Panc1 (cell line): ENCODE results near the gene RIN1. TPM values are rescaled to one million over a fixed set of nuclear protein-coding genes. Genes with fewer than 3 reads are reported as not detected.

ENCODE experiments used
- ATAC-seq: fragments of 200-7000 bp; cut with Tn5 transposase; 2 replicates; pipeline ENCODE4 v1.9.1; 2020; ENCODE audit warnings: mild to moderate bottlenecking, moderate library complexity
- BruUV-seq: library from RNA; stranded (reverse); fragments of 400-500 nt; replicated peaks from 2 replicates; lab custom pipeline; 2021; lab: Mats Ljungman, UMichigan
- CTCF ChIA-PET: fragments of 300-600 bp; sonication (Branson Sonifier 250); formaldehyde crosslinking; loops from one replicate; lab custom pipeline; 2022; ENCODE audit warnings: antibody characterized with exemption; lab: Charles Lee
- POLR2A ChIA-PET: fragments of 300-600 bp; sonication (Branson Sonifier 250); formaldehyde crosslinking; loops from one replicate; lab custom pipeline; 2022; ENCODE audit warnings: antibody characterized with exemption; lab: Charles Lee
- DNase-seq: peaks from one replicate; pipeline ENCODE4 v3.0.0-alpha.2; 2010; ENCODE audit warnings: low read depth, low spot score
- H3K27ac ChIP-seq: 2 replicates; pipeline ENCODE4 v1.5.1; 2011; ENCODE audit warnings: mild to moderate bottlenecking, low read length, inconsistent platforms
- H3K27me3 ChIP-seq: fragments of 200-500 bp; sonication (Bioruptor generic); 2 replicates; pipeline ENCODE4 v1.6.0; 2014; ENCODE audit warnings: low read length, inconsistent platforms; ENCODE audit not compliant: control insufficient read depth, insufficient read depth
- H3K36me3 ChIP-seq: fragments of 200-500 bp; sonication (Bioruptor generic); 2 replicates; pipeline ENCODE4 v1.5.1; 2014; ENCODE audit warnings: inconsistent platforms, mild to moderate bottlenecking, low read length, moderate library complexity; ENCODE audit not compliant: control insufficient read depth, insufficient read depth
- H3K4me1 ChIP-seq: 2 replicates; pipeline ENCODE4 v1.5.1; 2011; ENCODE audit warnings: inconsistent platforms, mild to moderate bottlenecking, low read length, moderate library complexity; ENCODE audit not compliant: control insufficient read depth, insufficient read depth
- H3K4me3 ChIP-seq, 2 experiments: 2 replicates each; pipeline ENCODE4 v1.5.1; 2011 to 2012; ENCODE audit warnings: low read depth in 2 of 2, low read length in 2 of 2, mild to moderate bottlenecking in 2 of 2, inconsistent platforms in 1 of 2, moderate library complexity in 1 of 2
- H3K9me3 ChIP-seq: fragments of 200-500 bp; sonication (Bioruptor generic); 2 replicates; pipeline ENCODE4 v1.5.1; 2014; ENCODE audit warnings: low read depth, mild to moderate bottlenecking, inconsistent platforms, low read length, moderate library complexity; ENCODE audit not compliant: control insufficient read depth, insufficient read depth
- CTCF ChIP-seq: fragments of 450-650 bp; IDR thresholded peaks from 2 replicates; pipeline ENCODE4 v1.5.1; 2017; ENCODE audit warnings: mild to moderate bottlenecking
- POLR2AphosphoS5 ChIP-seq: IDR thresholded peaks from 2 replicates; pipeline ENCODE4 v1.6.1; 2012; ENCODE audit warnings: mild to moderate bottlenecking, low read depth, low read length, moderate library complexity
- REST ChIP-seq, 2 experiments: IDR thresholded peaks; 2 replicates each; pipeline ENCODE4 v1.6.1; 2011 to 2012; ENCODE audit warnings: low read depth in 2 of 2, control low read depth in 1 of 2, low read length in 1 of 2, mild to moderate bottlenecking in 1 of 2, moderate library complexity in 1 of 2; ENCODE audit not compliant: insufficient read depth in 1 of 2
- SIN3A ChIP-seq: IDR thresholded peaks from 2 replicates; pipeline ENCODE4 v1.6.1; 2012; ENCODE audit warnings: low read depth, mild to moderate bottlenecking, low read length, moderate library complexity, borderline replicate concordance; ENCODE audit not compliant: insufficient read depth
- TCF7L2 ChIP-seq: IDR thresholded peaks from 2 replicates; pipeline ENCODE4 v1.6.1; 2011; ENCODE audit warnings: mild to moderate bottlenecking, low read depth, low read length, inconsistent platforms
- in situ Hi-C: cut with HindIII; loops from 2 replicates; pipeline ENCODE4 v1.10.0; 2016; ENCODE audit warnings: low sequenced_read_pairs, low pct_unique_long_range_greater_than_20kb
- intact Hi-C: fragments of 100-400 bp; cut with micrococcal nuclease; formaldehyde crosslinking; loops from one replicate; pipeline ENCODE4 v1.10.0; 2022; ENCODE audit not compliant: unreplicated experiment
- total RNA-seq: library from RNA; stranded (reverse); gene quantifications from one replicate; pipeline ENCODE4 v1.2.1, GENCODE V29; 2021; ENCODE audit not compliant: unreplicated experiment

Gene RIN1
- total RNA-seq, 1 experiment from 2014 or later: 21.7 TPM

- Histone ChIP-seq H3K27me3 (no peaks in the 10 kb centered on the region), H3K36me3 (no peaks in the 10 kb centered on the region), H3K27ac (peak overlapping the region; percentile 9; the same call in 1 of the 2 replicates), H3K4me1 (peaks cover 18% of the 10 kb centered on the region), H3K4me3 (peak overlapping the region in 1 of 2 experiments; percentile 6; a peak in 2 of 4 replicates), H3K9me3 (no peaks in the 10 kb centered on the region)
- no TSS peak for BruUV-seq
- peak; percentile 72 for DNase-seq
- peak; percentile 89 for ATAC-seq
- intact Hi-C loops (loop anchor here (2.0 kb wide), 1 partner anchor 16 kb away; no protein-coding TSS in a partner anchor), in situ Hi-C loops (no loop called here)
- CTCF ChIA-PET: interaction anchor here (1.1 to 1.2 kb wide), 2 partner anchors 16 to 19 kb away, joined by 5 to 15 read pairs; no protein-coding TSS in a partner anchor
- POLR2A ChIA-PET: no interaction called here
- TF ChIP-seq SIN3A: peak; percentile 25; the same call in 1 of the 2 replicates
- peak; percentile 99 for TF ChIP-seq CTCF
- TF ChIP-seq TCF7L2: peak; percentile 59; the same call in 1 of the 2 replicates
- 0 out of 2 replicates have a peak, but pooled peaks have one; percentile 53 for TF ChIP-seq POLR2AphosphoS5
- TF ChIP-seq REST (IDR thresholded peaks at IDR 0.05; ENCODE audit: insufficient read depth in 1 of 2, low read depth in 2 of 2, low read length in 1 of 2): no peak
These were observed 7.7 kb downstream of the RIN1 start for GRCh38 chr11:66328302-66329144.

- TF ChIP-seq TCF7L2 (no peak), CTCF (no peak), POLR2AphosphoS5 (no peak), SIN3A (no peak), REST (IDR thresholded peaks at IDR 0.05; ENCODE audit: insufficient read depth in 1 of 2, low read depth in 2 of 2, low read length in 1 of 2) (no peak)
- H3K4me1 ChIP-seq: peaks cover 18% of the 10 kb centered on the region
- no peak overlapping the region for H3K4me3 ChIP-seq
- no peaks in the 10 kb centered on the region for H3K36me3 ChIP-seq
- DNase-seq: no peak
- CTCF ChIA-PET: no interaction called here
- no TSS peak for BruUV-seq
- intact Hi-C loops: loop anchor here (2.0 kb wide), 1 partner anchor 15 kb away; no protein-coding TSS in a partner anchor
- POLR2A ChIA-PET: no interaction called here
- no peaks in the 10 kb centered on the region for H3K27me3 ChIP-seq
- H3K27ac ChIP-seq: no peak overlapping the region
- no peaks in the 10 kb centered on the region for H3K9me3 ChIP-seq
- peak; percentile 45 for ATAC-seq
- in situ Hi-C loops: no loop called here
These were observed 8.3 kb downstream of the RIN1 start for GRCh38 chr11:66328031-66328301.
